GM19395 (cell line): ENCODE data around the gene ETV3L.

Source experiments
- ATAC-seq: cut with Tn5 transposase; IDR thresholded peaks from one replicate; pipeline ENCODE4 v1.9.1; 2021; ENCODE audit warnings: mild to moderate bottlenecking, moderate library complexity; ENCODE audit not compliant: unreplicated experiment

The ETV3L gene

GRCh38 chr1:157132616-157133167 is 33.1 kb upstream of the ETV3L start:
- ATAC-seq: no peak

GRCh38 chr1:157132111-157132510 is 32.5 kb upstream of the ETV3L start:
- ATAC-seq: no peak

GRCh38 chr1:157131281-157131680 is 31.7 kb upstream of the ETV3L start:
- ATAC-seq: no peak

GRCh38 chr1:157124855-157125254 is 25.2 kb upstream of the ETV3L start:
- no peak for ATAC-seq

- ATAC-seq: no peak
These were observed 19.8 kb upstream of the ETV3L start for GRCh38 chr1:157119448-157119847.

- ATAC-seq: no peak
These were observed 19.4 kb upstream of the ETV3L start for GRCh38 chr1:157119008-157119407.

GRCh38 chr1:157117527-157118057 is 18.0 kb upstream of the ETV3L start:
- ATAC-seq: no peak

- ATAC-seq: no peak
These were observed 17.1 kb upstream of the ETV3L start for GRCh38 chr1:157116737-157117103.

GRCh38 chr1:157115851-157116736 is 16.5 kb upstream of the ETV3L start:
- ATAC-seq: no peak

- ATAC-seq: no peak
These were observed 15.8 kb upstream of the ETV3L start for GRCh38 chr1:157115429-157115838.

- no peak for ATAC-seq
These were observed 14.8 kb upstream of the ETV3L start for GRCh38 chr1:157114183-157115121.

GRCh38 chr1:157113631-157114030 is 14.0 kb upstream of the ETV3L start:
- ATAC-seq: no peak

- ATAC-seq: no peak
These were observed 13.5 kb upstream of the ETV3L start for GRCh38 chr1:157113106-157113505.

- no peak for ATAC-seq
These were observed 12.7 kb upstream of the ETV3L start for GRCh38 chr1:157112186-157112867.

- no peak for ATAC-seq
These were observed 12.0 kb upstream of the ETV3L start for GRCh38 chr1:157111396-157112165.

GRCh38 chr1:157110686-157111085 is 11.1 kb upstream of the ETV3L start:
- no peak for ATAC-seq

- ATAC-seq: no peak
These were observed 10.4 kb upstream of the ETV3L start for GRCh38 chr1:157110003-157110402.

- no peak for ATAC-seq
These were observed 8.8 kb upstream of the ETV3L start for GRCh38 chr1:157108448-157108847.

GRCh38 chr1:157107702-157108101 is 8.1 kb upstream of the ETV3L start:
- no peak for ATAC-seq

GRCh38 chr1:157106813-157107189 is 7.2 kb upstream of the ETV3L start:
- ATAC-seq: no peak
